Stimulated activated CD4-positive, alpha-beta T cell treated with anti-CD3 and anti-CD28 coated beads, Interleukin-4, amount 100 ng/mL, for 4 hours (primary cell): ENCODE measurements around the gene HHLA2.

Experiments
- DNase-seq, 2 experiments: peaks; one replicate each; pipeline ENCODE4 v3.0.0-alpha.2; 2020

The HHLA2 gene

DNA sequence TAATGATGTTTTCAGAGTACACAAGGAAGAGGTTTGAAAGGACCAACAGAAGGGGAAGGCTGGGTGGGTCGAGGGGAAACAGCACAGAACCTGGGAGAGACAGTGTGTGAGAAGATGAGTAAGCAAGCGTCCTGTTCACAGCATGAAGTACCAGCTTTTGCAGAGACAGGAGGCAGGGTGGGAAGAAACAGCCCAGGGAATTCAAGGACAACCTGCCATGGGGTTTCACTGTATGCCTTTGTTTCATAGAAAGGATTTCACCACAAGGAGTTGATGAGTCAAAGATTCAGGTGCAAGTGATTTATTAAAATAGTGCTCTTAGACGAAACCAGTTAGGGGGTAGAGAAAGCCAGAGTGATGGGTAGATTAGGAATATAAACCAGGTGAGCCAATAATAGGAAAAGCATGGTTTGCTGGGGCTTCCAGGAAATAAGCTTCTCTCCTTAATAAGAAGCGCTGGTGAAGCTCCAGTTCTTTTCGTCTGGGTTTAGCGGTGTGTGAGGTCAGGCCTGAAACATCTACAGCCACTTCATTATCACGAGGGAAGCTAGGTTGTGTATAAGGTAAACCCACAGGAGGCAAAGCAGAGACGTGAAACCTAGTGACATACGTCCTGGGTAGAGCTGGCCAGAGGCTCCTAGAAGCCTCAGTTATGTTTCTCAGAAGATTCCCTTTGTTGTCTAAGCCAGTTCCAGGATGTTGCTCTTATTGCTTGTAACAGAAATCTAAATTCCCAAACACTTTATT lies 3.9 kb downstream of the HHLA2 start:
- no peak for DNase-seq

DNA sequence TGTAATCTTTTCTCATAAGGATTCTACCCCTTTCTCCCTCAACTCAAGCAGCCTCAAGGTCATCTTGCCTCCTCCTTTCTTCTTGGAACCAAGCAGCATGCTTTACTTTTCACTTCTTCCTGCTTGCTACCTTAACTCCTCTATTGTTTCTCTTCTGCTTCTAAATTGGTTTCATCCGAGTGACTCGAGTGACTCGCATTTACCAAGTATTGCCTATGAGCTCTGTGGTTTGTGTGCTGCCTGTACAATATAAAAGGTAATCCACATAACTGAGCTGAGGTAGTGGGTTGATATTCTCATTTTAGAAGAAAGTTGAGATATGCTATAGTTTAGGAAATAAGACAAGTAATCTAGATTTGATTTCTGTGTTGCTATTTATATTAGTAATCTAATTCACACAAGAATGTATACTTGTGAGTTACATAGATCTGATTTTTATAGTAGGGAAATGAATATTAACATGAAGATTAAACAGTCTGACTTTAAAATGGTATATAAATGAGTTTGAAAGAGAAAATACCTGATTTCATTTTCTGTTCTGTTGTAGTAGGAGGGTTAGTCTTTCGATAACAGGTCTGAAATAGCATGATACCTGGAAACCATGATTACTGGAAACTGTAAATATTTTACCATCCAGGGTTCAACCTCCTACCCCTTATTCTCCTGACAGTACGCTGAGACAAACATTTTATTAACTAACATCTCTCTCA lies 5.5 kb downstream of the HHLA2 start:
- DNase-seq: no peak

DNA sequence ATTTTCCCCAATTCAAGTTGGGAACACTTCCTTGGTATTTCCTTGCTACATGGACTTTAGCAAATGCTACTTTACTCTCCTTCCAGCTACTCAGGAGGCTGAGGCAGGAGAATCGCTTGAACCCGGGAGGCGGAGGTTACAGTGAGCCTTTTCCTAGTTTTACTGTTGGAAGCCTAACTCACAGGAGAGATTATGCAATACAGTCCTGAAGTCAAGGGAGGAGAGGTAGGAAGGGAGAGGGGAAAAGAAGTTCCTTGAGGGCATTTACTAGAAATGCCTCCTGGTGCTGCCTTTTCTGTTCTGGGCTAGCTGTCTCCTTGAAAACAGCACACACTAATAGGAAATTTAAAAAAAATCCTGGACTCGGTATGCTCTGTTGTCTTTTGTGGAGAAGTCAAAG lies 6.2 kb downstream of the HHLA2 start:
- no peak for DNase-seq

DNA sequence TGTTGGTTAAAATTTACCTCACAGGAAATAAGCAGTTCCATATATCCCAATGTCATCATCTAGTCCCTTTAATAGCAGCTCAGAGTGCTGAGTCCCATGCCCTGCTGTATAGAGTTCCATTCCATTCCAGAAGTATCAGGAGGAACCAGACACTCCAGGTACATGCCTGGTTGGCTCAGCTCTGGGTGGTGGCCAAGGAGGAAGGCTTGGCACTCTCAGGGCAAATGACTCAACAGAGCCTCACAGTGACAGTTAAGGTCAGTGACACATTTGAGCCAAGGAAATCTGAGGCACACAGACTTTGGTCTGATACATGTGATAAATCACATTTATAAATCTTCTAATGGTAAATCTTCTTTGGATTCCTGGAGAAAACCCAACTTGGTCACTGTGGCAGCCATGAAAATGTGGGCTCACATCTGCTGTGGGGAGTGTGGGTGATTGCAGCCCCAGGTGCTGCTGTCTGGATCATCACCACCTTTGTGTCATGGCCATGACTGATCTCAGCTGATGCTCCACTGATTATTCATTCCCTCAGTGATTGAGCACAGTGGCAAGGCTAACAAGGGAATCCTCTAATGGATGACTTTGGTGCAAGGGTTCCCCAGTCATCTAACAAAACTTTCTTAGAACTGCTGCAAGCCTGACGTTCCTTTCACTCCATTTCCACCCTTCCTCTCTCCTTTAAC lies 9.3 kb downstream of the HHLA2 start:
- DNase-seq: no peak

DNA sequence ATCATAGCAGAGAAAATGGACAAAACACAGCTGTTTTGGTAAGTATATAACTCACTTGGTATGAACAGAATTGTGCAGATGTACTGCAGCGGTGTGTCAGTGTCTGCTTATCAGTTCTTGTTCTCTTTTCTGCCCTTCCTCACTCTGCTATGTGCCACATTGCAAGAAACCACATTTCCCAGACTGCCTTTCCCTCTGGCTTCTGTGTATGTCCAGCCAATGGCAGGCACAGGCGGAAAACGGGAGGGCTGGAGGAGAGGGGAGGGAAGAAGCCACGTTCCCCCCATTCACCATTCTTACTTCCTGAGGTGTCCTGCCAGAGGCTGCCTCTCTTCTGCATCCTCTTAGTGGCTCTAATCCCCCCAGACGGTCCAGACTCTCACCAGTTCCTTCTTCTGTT lies 15.4 kb downstream of the HHLA2 start:
- DNase-seq: no peak

DNA sequence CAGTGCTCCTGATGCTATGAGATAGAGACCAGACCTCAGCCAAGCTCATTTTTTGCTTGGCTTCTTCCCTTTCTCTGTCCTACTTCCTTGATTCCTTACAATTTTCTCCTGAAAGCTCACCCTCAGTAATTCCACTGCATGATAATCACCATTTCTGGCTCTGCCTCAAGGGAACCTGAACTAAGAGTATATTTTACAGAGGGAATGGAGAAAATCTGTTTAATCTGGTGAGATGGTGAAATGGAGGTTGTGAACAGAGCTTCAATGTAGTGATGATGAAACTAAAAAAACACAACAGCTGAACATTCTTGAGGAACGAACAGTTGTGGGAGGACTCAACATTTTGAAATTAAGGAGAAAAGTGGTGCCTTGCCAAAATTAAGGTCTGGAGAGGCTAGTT lies 16.3 kb downstream of the HHLA2 start:
- DNase-seq: no peak

DNA sequence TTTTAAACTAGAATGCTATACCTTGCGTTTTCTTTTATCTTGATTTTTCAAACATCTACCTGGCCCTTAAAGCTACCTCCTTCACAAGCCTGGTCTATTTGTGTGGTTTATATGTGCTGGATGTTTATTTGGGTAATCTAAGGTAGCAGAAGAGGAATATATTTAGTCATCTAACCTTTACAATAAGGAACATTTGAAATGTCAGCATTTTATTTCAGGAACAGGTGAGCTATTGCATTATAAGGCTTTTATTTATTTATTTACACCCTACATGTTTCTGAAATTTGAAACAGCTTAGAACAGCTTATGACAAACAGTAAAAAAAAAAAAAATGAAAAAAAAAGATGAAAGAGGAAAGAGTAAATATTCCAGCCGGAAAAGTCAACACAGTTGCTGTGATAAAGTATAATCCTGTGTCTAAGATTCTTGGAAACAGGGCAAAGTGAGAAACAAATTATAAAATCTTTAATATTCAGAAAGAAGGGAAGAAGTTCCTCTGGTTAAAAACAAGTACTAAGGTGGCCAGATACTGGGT lies 19.5 kb downstream of the HHLA2 start:
- DNase-seq: no peak

DNA sequence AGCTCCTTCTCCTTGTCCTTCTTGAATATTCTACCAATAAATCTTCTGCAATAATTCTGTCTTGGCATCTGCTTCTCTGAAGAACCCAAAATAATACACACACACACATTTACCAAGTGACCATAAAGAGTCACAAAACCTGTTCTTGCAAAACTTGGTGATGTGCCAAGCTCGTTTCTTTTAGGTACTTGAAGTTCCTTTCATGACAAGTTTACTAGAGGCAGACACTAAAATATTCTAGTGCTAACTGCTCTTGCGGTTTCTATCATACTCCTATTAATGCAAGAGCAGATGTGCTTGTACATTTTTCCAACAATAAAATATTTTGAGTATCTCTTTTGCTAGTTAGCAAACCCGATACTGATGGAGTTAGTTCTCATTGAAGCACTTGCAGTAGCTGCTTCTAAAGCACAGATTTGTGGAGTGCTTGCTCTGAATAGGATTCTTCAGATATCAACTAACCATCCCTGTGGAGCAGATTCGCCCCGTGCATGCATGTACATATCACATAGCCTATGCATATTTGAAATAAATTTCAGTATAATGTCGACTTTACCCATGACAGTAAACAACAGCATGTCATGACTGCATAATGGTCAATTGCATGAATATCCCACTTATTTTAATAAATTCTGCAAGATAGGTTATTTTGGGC lies 23.2 kb downstream of the HHLA2 start:
- DNase-seq: no peak

DNA sequence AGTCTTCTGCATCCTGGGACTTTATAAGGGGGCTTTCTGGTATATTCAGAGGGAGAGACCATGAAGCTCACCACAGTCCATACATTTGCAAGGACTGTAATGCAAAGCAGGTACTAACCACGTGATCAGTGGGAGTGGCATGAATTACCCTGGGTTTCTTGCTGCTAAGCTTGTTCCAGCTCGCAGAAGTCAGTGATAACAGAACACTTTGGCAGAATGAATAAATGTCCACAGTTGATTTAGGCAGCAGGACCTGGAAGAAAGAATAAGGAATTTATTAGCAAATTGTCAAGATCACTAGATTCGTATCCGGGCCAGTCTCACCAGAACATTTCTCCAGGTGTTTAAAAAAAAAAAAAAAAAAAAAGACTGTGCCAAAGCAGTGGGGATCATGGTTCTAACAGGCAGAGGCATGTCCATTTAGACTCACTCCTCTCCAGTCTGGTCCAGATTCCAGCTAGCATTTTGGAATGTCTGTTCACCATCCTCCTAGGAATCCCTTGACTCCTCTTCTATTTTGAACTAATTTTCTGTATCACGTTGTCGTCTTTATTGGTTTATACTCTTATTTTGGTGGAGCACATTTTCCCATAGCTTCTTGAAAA lies 24.5 kb downstream of the HHLA2 start:
- no peak for DNase-seq

DNA sequence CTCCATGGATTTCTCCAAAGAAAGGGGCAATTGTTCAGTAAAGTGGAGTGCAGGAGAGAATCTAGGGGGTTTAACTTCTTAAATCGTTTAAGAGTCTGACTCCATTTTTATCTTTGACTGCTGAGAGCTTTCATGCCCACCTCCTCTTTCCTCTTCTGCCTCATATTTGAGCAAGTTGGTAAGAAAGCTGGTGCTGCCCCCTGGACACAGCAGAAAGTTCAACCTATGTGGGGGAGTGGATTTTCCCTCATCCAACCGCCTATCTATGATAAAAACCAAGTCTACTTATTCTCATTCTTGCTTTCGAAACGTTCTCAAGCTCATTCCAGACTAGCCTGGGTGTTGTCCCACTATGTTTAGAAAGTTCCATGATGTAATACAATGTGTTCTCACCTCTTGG lies 26.0 kb downstream of the HHLA2 start:
- peak in 1 of 2 experiments; percentile 25 for DNase-seq

DNA sequence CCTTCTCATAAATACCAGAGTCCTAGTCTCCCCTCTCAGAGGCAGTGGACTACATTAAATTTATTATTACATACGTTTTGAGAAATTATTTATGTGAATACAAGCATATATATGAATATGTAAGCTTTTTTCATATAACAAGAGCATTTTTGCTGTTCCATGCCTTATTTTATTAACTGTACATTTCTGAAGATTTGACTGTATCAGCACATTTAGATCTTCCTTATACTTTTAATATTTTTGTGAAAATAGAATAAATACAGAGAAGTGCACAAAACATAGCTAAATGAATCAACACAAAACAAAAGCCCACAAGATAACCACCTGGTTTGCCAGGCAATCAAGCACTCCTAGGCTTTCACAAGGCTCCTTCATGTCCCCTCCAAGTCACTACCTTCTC lies 27.8 kb downstream of the HHLA2 start:
- no peak for DNase-seq

DNA sequence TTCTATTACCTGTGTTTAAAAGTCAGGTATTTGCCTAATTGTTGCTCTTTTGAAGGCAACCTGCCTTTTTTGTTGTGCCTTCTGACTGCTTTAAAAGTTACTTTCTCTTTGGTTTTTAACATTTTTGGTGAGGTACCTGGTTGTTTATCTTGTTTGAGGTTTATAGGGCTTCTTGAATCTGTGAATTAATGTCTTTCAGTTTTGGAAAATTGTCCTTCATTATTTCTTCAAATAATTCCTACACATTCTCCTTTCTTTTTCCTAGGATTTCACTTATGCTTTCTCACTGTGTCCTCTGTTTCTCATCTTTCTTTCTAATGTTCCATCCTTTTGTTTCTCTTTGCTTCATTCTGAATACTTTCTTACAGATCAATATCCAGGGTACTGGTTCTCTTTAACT lies 30.8 kb downstream of the HHLA2 start:
- no peak for DNase-seq

DNA sequence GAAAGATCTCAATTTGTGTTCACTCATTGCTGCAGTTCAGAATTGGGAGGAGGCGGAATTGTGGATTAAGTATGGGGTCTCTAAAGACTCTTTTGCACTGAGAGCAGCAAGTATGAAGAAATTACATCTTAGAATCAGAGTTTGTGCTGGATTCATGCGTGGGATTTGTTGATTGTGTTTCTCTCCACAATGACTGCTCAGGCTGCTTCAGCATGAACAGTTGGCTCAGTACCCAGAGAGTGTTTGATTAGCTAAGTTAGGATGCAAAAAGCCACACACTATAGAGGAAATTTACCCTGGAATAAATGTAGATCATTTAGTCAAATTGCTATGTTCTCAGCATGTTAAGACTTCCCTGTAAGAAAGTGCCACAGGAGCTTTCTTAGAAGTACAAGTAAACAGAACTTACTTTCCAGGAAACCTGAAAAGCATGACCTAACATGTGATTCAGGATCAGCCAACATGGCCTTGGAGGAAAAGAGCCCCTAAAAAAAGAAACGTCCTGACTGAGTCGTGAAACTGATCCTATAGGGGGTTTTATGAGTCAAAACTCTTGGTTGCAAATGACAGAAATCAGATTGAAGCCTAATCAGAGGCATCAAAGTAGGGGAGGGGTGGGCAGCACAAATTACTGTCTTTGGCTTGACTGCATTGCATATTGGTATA lies 32.6 kb downstream of the HHLA2 start:
- no peak for DNase-seq

DNA sequence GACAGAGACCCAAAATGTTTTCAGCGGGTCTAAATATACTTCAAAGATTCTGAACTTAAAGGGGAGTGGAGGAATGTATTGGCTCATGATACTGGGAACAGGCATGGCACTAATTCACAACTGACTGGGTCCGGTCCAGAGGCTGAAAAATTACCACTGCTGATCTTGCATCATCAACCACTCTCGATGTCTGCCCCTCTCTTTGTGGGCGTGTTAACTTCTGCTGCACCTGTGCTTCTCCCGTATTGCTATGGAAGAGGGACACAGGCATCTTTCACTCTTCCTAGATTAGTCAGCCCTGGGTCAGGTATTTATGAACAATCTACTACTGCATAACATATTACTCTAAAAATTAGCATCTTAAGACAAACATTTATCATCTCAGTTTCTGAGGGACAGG lies 33.2 kb downstream of the HHLA2 start:
- DNase-seq: no peak

DNA sequence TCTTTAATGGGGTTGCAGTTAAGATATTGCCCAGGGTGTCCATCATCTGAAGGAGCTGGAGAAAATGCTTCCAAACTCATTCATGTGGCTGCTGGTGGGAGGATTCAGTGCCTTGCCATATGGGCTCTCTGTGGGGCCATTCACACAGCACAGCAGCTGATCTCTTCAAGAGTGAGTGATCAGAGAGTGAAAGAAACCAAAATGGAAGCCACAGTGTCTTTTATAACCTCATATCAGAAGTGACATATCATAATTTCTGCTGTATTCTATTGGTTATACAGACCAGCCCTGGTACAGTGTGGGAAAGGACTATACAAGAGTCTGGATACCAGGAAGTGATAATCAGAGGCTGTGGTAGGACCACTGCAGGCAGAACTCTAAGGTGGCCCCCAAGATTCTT lies 33.6 kb downstream of the HHLA2 start:
- no peak for DNase-seq

DNA sequence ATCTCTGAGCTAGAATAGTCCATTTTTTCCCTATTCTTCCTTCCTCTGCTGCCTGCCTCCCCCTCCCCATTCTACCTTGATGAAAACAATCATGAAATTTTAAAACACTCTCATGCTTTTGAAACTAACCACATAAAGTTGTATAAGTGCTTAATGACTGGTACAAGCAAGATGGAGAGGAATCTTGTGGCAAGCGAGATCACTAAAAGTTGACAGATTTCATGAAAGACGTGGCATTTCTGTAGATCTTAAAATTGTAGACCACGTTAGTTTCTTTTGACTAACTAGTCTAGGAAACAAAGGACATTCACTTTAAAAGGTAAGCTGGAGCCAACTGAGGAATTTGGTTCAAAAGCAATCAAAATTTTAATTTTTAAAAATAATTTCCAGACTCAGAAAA lies 35.4 kb downstream of the HHLA2 start:
- no peak for DNase-seq

DNA sequence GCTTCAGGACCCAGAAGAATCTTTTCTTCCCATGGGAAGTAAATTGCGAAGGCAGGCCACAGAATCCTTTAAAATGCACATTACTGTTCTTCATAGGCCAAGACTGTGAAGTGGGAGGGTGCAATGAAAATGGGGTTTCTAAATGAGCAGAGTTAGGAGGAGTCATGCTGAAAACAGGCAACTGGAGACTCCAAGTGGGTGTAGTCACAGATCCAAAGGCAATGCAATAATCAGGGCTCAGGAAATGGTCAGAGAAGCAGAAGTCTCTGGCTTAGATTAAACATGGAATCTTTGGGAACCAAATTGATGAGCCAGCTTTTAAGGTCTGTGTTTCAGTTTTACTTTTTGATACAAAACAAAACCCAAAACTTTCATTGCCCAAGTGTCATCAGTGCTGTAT lies 37.6 kb downstream of the HHLA2 start:
- DNase-seq: no peak

DNA sequence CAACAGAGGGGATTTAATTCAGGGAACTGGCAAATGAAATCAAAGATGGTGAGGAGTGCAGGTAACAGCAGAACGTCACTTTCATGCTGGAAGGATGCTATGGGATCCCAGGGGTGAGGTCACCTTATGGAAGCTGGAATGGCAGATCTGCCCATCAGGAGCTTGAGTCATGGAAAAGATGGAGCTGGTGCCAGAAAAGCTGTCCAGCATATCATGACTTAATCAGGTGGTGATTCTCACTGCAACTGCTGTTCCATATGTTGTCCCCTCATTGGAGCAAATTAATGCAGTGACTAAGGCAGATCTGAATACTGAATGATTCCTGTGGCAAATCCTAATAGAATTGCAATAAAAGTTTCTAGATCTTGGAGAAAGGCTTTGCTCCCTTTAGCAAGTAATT lies 38.4 kb downstream of the HHLA2 start:
- DNase-seq: no peak

DNA sequence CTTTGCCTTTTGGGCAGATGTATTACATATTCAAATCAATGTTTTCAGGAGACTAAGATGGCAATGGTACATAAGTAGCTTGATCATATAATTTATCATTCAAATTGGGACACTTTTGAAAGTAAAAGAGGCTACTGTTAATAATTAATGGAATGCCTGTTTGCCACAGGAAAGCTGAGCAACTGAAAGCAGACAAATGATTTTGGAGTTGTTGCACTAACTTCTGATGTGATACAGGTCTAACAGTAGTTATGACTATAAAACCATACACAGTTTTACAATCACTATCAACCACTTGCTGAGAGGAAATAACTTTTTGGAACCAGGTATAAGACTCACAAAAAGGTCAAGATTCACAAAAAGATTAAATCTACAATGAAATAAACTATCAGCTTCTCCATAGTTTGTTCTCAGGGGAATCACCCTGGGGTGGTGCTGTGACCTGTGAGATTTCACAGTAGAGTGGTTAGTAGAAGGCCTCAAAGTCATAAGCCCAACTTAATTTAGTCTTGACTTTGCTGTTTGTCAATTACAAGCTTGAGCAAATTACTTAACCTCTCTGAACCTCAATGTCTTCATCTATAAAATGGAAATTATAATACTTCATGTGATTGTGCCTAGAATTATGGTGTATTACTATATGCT lies 42.7 kb downstream of the HHLA2 start:
- no peak for DNase-seq

DNA sequence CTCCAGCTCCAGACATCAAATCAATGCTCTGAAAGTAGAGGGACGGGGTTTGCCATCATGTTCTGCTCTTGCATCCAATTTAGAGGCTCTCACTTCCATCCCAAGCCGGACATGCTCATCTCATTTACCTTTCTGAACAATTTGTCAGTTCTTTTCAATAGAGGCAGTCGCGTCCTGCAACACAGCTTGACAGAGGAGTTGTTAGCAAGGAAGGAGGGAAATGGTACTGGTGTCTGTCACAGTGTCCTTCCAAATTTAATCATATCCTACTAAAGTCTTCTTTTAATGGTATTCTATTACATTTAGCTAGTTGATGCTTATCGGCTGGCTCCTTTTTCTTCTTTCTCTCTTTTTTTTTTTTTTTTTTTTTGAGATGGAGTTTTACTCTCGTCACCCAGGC lies 45.6 kb downstream of the HHLA2 start:
- DNase-seq: no peak

DNA sequence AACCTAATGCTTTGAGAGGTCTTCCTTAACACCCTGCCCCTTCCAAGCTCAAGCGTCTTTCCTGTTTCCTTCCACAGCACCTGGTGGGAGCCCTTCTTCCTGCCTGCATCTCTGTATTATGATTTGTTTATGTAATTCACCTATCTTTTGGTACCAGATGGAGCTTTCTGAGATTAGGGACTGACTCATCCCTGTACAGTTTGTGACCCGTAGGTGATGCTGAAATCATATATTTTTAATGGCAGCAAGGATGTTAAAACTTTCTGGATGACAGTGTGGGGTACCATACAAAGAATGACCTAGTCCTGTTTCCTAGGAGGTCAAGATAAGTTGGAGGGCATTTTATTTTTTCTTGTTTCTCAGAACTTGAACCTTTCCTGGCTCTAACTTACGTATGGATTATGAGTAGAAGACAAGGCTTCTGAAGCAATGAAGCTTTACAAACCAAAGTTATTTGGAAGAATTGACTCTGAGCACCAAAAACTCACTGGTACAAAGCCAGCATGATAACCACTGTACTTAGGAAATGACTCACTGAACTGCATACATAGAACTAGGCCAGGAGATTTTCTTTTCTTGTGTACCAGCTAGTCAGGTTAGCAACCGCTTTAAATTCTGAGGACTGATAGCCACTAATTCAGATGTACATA lies 46.6 kb downstream of the HHLA2 start:
- no peak for DNase-seq
